ENCODE results near the gene ENPP3. TPM values are rescaled to one million over a fixed set of nuclear protein-coding genes. Genes with fewer than 3 reads are reported as not detected.

The ENPP3 gene
- total and polyA plus RNA-seq, 2 of the 13 experiments (the other 11 are each of a cell fraction or from before 2014, with no cell fraction given) = 40.0 to 75.4 TPM

- TF ChIP-seq RNF219 (CRISPR knock-in tag; IDR thresholded peaks at IDR 0.05) = no peak
- no peak for TF ChIP-seq ATF3 (CRISPR knock-in tag; IDR thresholded peaks at IDR 0.05)
- TF ChIP-seq ZNF30 (CRISPR knock-in tag; IDR thresholded peaks at IDR 0.05) = no peak
- TF ChIP-seq ZNF230 (CRISPR knock-in tag; IDR thresholded peaks at IDR 0.05) = peak; percentile 54; the same call in 1 of the 2 replicates
- TF ChIP-seq KDM3A (CRISPR knock-in tag; IDR thresholded peaks at IDR 0.05; ENCODE audit: low read depth) = no peak
- no peak for TF ChIP-seq ZNF329 (CRISPR knock-in tag; IDR thresholded peaks at IDR 0.05; ENCODE audit: low read depth)
- TF ChIP-seq ZNF674 (CRISPR knock-in tag; IDR thresholded peaks at IDR 0.05; ENCODE audit: low read depth) = 0 out of 2 replicates have a peak, but pooled peaks have one; percentile 66
- no peak; the same call in 1 of the 2 replicates for TF ChIP-seq KDM5A (IDR thresholded peaks at IDR 0.05; ENCODE audit: borderline replicate concordance, low read length)
- TF ChIP-seq ZNF777 (CRISPR knock-in tag; IDR thresholded peaks at IDR 0.05) = no peak
These were observed 1.4 kb upstream of the ENPP3 start (continued) for GRCh38 chr6:131635384-131636340.
